G401.6 (cell line): Measurements from ENCODE around the gene TTC33.

ENCODE experiments used
- FAIRE-seq: peaks from 2 replicates; lab custom pipeline; 2012; peaks lifted over from hg19 to GRCh38; lab: Jason Lieb, UNC

Gene TTC33

GRCh38 chr5:40480392-40480791, 275.4 kb downstream of the TTC33 start:
- FAIRE-seq: no peak

DNA sequence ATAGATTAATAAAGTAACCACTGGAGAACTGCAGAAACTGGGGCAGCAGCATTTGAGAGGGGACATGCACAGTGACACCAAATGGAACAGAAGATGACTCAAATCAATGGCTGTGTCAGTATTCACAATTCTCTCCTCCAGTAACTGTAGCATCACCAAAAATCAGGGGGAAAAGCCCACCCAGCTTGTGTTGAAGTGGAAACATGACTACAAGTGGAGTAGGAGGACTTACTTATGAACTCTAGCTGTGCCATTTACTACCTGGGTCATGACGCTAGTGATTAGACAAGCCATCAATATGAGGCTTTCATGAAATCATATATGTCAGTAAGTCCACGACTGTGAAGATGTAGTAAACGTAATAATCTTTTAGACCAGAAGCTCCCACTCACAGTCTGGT, 275.8 kb downstream of the TTC33 start:
- no peak for FAIRE-seq

DNA sequence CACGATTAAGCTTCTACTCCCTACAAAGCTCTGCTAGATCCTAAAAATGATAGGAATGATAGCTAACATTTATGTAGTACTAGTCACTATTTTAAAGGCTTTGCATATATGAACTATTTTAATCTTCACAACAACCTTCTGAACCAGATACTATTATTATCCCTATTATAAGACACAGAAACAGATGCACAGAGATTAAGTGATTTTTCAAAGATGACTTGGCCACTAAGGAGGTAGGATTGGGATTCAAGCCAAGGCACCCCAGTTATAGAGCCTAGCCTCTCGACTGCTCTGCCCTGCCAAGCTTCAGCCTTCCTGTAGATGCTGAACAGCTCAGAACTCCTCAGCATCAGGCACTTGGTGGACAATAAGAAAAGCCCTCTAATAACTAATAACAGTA, 277.0 kb downstream of the TTC33 start:
- FAIRE-seq: no peak

DNA sequence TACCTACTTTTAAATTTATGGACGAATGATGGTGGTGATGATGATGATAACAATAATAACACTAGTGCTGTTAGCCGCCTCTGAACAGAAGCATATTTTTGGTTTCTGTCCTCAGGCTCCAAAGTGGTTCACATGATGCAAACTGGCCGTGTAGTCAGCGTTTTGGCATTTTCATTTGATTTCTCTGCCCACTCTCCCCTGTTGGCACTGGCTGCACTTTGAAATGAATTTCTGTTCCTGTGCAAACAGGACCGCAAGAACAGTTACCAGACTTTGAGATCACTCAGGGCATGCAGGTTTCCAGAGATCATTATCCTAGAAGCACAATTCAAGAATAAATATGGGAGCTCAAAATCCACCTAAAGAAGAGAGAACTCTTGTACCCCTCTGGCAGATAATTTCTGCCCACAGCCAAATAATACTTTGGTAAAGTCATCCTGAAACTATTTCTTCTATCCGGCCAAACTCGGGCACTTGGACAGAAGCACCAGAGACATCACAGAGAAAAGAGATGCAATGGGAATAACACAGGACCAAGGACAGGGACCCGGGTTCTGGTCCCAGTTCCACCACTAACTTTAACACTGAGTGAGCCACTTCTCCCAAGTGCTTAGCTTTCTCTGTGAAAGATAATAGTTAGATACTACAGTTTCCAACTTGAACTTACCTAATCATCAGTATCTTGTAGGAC, 277.8 kb downstream of the TTC33 start:
- FAIRE-seq: no peak

- FAIRE-seq: no peak
Measured at GRCh38 chr5:40475561-40475960, 280.2 kb downstream of the TTC33 start.

- no peak for FAIRE-seq
Measured at GRCh38 chr5:40474250-40474649, 281.5 kb downstream of the TTC33 start.

DNA sequence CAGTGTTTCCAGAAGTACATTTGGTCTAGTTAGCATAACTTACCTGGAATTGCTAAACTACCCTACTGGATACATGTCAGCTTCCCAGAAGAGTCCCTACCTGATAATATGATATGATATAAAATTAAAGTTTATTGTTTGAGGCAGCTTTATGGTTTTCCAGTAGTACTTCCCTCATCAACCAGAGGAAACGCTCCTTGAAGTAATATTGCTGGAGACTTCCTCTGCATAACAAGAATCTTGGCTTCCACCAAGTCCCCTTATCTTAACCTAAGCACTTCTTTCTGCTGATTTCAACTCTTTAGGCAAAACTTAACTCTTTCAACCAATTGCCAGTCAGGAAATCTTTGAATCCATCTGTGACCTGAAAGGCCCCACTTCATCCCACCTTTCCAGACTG, 290.3 kb downstream of the TTC33 start:
- no peak for FAIRE-seq

DNA sequence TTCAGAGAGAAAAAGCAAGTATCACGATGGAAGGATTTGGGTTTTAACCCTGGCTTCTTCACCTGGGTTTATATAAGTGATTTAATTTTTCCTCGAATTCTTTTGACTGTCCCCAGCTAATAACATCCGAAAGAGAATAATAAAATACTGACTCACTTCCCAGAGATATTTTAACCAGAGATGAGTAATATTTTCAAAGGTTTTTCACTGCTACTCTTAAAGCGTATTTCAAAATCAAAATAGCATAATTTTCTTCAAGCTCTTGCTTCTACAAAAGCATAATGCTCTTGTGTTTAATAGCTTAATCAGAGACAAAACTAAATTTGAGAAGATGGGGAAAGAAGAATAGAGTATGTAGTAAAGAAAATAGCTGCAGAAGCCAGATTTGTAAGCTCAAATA, 291.2 kb downstream of the TTC33 start:
- FAIRE-seq: no peak
